ENCODE results near the gene OSM.

OSM gene

DNA sequence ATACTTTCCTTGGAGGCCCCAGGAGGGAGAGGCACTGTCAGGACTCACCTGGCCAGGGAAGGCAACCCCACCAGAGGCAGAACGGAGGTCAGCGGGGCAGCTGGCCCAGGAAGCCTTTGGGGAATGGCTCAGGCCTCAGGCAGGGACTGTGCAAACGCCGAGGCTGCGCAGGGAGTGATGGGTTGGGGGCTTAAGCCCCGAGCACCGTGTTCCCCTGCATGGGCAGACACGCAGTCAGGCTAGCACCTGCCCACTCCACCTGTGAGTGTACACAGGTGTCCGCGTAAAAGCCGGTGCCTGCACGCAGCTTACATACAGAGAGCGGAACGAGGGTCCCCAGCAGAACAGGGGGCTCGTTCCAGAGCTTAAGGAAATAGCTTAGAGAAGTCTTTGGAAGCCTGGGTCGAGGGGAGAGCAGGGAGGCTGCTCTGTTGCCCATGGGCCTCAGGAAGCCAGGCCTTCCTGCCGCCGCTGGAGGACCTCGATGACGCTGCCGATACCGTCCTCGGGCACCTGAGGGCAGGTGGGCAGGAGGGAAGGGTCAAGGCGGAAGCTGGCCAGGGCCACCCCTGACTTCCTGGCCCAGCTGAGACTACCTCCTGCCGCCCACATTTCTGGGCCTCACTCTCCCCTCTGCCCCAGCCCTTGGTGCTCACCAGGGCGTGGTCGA lies 18.7 kb upstream of the OSM start:
- TF ChIP-seq GATA2 (IDR thresholded peaks at IDR 0.05; ENCODE audit: low read depth, low read length), result no peak
- TF ChIP-seq GATA3 (IDR thresholded peaks at IDR 0.05; ENCODE audit: low read depth, low read length), result no peak

- TF ChIP-seq GATA2 (IDR thresholded peaks at IDR 0.05; ENCODE audit: low read depth, low read length), result no peak
- TF ChIP-seq GATA3 (IDR thresholded peaks at IDR 0.05; ENCODE audit: low read depth, low read length), result no peak
Observed at GRCh38 chr22:30284666-30285065, 18.0 kb upstream of the OSM start.

DNA sequence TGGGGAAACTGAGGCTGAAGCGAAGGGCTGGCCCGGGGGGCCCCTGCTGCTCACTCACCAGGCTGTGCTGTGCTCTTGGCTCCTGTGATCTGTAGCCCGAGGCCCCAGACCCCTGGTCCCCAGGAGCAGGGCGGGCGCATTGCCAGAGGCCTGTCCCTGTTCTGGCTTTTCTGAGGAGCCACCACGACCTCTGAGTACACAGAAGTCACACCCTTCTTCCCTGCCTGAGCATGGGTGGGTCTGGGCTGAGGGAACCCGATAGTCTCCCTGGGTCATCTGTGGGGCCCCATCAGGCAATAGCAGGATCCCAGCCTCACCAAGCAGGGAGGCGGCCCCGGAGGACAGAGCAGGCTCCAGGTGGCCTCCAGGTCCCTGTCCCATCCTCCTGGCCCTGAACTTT lies 17.5 kb upstream of the OSM start:
- no peak for TF ChIP-seq GATA2 (IDR thresholded peaks at IDR 0.05; ENCODE audit: low read depth, low read length)
- TF ChIP-seq GATA3 (IDR thresholded peaks at IDR 0.05; ENCODE audit: low read depth, low read length), result no peak

- TF ChIP-seq GATA2 (IDR thresholded peaks at IDR 0.05; ENCODE audit: low read depth, low read length) (no peak), GATA3 (IDR thresholded peaks at IDR 0.05; ENCODE audit: low read depth, low read length) (no peak)
Observed at GRCh38 chr22:30283342-30283741, 16.7 kb upstream of the OSM start.

DNA sequence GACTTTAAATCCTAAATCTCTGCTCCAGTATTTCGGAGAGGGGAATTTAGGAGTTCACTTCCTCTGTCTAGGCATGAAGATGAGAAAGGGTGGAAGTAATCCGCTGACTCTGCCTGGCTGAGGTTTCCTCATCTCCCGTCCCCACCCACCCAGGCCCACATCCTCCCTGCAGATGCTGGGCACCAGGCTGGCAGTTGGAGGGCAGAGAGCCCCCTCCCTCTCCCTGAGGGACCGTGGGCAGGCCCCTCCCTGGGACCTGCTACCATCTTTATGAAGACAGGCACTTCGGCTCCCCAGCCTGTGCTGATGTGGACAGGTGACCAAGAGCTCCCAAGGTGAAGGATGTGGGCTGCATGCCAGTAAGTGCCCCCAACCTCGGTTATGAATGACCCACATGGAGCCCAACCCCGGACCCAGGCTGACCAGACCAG lies 16.0 kb upstream of the OSM start:
- no peak for TF ChIP-seq GATA3 (IDR thresholded peaks at IDR 0.05; ENCODE audit: low read depth, low read length)
- TF ChIP-seq GATA2 (IDR thresholded peaks at IDR 0.05; ENCODE audit: low read depth, low read length), result no peak

DNA sequence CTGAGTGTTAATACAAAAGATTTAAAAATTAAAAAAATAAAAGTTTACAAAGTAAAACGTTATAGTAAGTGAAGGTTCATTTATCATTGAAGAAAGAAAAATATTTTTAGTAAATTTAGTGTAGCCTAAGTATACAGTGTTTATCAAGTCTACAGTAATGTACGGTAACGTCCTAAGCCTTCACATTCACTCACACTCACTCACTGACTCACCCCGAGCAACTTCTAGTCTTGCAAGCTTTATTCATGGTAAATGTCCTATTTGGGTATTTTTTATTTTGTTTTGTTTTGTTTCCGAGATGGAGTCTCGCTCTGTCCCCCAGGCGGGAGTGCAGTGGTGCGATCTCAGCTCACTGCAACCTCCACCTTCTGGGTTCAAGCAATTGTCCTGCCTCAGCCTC lies 13.9 kb upstream of the OSM start:
- TF ChIP-seq GATA2 (IDR thresholded peaks at IDR 0.05; ENCODE audit: low read depth, low read length), result no peak
- TF ChIP-seq GATA3 (IDR thresholded peaks at IDR 0.05; ENCODE audit: low read depth, low read length), result no peak

DNA sequence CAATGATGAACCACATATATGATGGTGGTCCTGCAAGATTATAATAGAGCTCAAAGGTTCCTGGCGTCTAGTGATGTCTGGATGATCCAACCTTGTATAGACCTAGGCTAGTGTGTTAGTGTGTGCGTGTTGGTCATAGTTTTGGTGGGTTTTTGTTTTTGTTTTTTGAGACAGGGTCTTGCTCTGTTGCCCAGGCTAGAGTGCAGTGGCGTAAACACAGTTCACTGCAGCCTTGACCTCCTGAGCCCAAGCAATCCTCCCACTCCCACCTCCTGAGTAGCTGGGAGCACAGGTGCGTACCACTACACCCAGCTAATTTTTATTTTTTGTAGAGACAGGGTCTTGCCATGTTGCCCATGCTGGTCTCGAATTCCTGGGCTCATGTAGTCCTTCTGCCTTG lies 13.3 kb upstream of the OSM start:
- TF ChIP-seq GATA3 (IDR thresholded peaks at IDR 0.05; ENCODE audit: low read depth, low read length) (no peak), GATA2 (IDR thresholded peaks at IDR 0.05; ENCODE audit: low read depth, low read length) (no peak)

GRCh38 chr22:30279046-30279788 lies 12.6 kb upstream of the OSM start:
- no peak for TF ChIP-seq GATA3 (IDR thresholded peaks at IDR 0.05; ENCODE audit: low read depth, low read length)
- no peak for TF ChIP-seq GATA2 (IDR thresholded peaks at IDR 0.05; ENCODE audit: low read depth, low read length)

DNA sequence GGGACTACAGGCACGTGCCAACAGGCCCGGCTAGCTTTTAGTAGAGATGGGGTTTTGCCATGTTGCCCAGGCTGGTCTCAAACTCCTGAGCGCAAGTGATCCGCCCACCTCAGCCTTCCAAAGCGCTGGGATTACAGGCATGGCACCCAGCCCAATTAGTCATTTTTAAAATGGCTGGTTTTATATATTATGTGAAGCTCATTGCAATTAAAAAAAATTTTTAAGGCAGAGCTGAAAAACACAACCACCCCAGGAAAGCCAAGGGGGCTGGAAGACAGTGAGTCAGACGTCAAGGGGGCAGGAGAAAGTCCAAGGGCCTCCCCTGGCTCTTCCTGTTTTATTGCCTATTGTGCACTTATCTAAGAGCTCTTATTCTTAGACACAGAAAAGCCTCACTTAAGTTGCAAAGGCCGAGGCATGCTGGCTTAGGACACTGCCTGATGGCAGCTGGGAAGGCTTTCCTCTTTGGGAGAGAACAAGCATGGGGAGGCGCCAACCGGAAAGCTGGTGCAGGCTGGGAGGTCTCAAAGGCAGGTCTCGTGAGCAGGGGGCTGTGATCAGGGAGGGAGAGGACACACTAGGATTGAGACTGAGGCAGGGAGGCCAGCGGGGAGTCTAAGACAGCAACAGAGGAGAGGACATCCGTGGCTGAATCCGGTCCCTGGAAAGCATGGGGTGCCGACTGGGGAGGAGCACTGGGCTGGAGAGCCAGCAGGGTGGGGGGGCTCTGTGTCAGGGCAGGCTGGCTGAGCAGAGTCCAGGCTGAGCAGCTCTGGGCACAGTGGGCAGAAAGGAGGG lies 11.1 kb upstream of the OSM start:
- no peak for TF ChIP-seq GATA3 (IDR thresholded peaks at IDR 0.05; ENCODE audit: low read depth, low read length)
- no peak for TF ChIP-seq GATA2 (IDR thresholded peaks at IDR 0.05; ENCODE audit: low read depth, low read length)

DNA sequence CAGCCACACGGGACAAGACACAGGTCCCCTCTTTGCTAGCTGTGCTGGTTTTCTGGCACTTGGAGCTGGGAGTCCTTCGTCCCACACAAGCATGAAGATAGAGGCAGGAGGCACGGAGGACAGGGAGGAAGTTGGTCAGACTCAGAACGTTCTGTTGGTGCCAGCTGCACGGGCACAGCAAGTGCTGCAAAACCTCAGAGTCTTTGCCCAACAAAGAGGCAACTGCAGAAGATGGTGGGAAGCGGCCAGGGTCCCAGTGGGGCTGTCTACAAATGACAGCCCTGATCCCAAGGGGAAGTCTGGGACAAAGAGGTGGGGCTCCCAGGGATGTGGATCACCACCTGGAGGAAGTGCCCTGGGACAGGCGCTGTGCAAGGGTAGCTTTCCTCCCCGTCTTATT lies 9.4 kb upstream of the OSM start:
- TF ChIP-seq GATA3 (IDR thresholded peaks at IDR 0.05; ENCODE audit: low read depth, low read length), result no peak
- TF ChIP-seq GATA2 (IDR thresholded peaks at IDR 0.05; ENCODE audit: low read depth, low read length), result no peak

DNA sequence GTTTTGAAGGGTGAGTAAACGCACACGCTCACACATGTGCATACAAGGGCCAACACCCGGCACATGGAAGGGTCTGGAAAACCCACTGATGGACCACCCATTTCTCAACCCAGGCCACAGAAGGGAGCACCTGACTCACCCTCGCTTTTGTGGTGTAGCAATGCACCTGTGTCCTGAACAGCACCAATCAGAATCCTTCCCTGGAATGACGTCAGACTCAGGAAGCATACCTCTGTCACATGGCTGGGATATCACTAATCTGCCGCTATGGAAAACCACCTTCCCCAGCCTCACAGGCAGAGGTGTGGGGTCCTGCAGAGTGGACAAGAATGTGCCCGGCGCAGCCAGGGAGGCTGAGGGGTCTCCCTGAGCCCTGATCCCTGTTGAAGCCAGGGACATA lies 9.0 kb upstream of the OSM start:
- TF ChIP-seq GATA2 (IDR thresholded peaks at IDR 0.05; ENCODE audit: low read depth, low read length) (no peak), GATA3 (IDR thresholded peaks at IDR 0.05; ENCODE audit: low read depth, low read length) (no peak)

- no peak for TF ChIP-seq GATA2 (IDR thresholded peaks at IDR 0.05; ENCODE audit: low read depth, low read length)
- no peak for TF ChIP-seq GATA3 (IDR thresholded peaks at IDR 0.05; ENCODE audit: low read depth, low read length)
Observed at GRCh38 chr22:30274437-30274812, 7.8 kb upstream of the OSM start.

DNA sequence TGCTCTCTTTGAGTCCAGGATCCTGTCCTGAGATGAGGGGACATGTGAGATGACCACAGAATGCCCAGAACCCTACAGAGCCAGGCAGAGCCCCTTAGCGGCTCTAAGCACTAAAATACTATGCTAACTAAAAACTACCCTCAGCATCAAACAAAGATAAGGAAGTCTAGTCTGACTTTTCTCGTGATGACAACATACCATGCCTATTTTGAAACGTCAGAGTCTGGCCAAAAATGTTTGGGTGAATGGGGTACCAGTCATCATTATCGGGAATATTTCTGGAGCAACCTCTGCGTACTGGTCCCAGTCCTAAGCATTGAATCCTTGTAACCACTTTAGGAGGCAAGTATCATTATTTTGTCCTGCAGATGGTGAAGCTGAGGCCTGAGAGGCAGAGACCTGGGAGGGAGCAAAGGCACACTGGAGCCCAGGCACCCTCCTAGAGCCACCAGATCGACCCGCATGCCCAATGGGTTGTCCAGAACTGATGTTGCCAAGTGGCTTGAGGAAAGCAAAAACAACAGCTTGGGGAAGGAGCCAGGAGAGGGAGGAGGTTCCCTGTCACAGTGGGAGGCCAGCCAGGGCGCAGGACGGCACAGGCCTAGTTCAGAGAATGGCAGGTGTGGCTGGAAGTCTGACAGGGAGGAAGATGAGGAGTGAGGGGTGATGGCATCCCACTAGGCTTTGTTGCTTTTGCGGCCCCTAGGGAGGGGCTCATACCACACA lies 7.2 kb upstream of the OSM start:
- TF ChIP-seq GATA3 (IDR thresholded peaks at IDR 0.05; ENCODE audit: low read depth, low read length) (no peak), GATA2 (IDR thresholded peaks at IDR 0.05; ENCODE audit: low read depth, low read length) (no peak)
